ACC112 (cell line): ENCODE results near the gene CCDC188.

ENCODE experiments used
- H2AFZ ChIP-seq: fragments of 200-600 bp; sonication (generic); one replicate; pipeline ENCODE4 v1.6.0; 2017; ENCODE audit warnings: antibody characterized with exemption, low read length; ENCODE audit not compliant: unreplicated experiment
- H3K27ac ChIP-seq: fragments of 200-600 bp; sonication (generic); 2 replicates; pipeline ENCODE4 v1.5.1; 2014; ENCODE audit warnings: low read depth, mild to moderate bottlenecking, antibody characterized with exemption, low read length, moderate library complexity
- H3K27me3 ChIP-seq: fragments of 200-600 bp; sonication (generic); 2 replicates; pipeline ENCODE4 v1.6.1; 2014; ENCODE audit warnings: mild to moderate bottlenecking, antibody characterized with exemption, low read length, moderate library complexity, mixed read lengths; ENCODE audit not compliant: insufficient read depth
- H3K36me3 ChIP-seq: fragments of 200-600 bp; sonication (generic); 2 replicates; pipeline ENCODE4 v1.6.1; 2016; ENCODE audit warnings: mild to moderate bottlenecking, antibody characterized with exemption, low read length, moderate library complexity, mixed read lengths; ENCODE audit not compliant: insufficient read depth
- H3K4me1 ChIP-seq: fragments of 200-600 bp; sonication (generic); one replicate; pipeline ENCODE4 v1.6.1; 2016; ENCODE audit warnings: low read length, mixed read lengths; ENCODE audit not compliant: insufficient read depth, unreplicated experiment, control insufficient read depth
- H3K4me3 ChIP-seq: fragments of 200-600 bp; sonication (generic); 2 replicates; pipeline ENCODE4 v1.5.1; 2014; ENCODE audit warnings: mild to moderate bottlenecking, low read depth, low read length
- H3K79me2 ChIP-seq: fragments of 200-600 bp; sonication (generic); one replicate; pipeline ENCODE4 v1.6.0; 2016; ENCODE audit warnings: low read length; ENCODE audit not compliant: control insufficient read depth, unreplicated experiment, insufficient read depth

CCDC188 gene

DNA sequence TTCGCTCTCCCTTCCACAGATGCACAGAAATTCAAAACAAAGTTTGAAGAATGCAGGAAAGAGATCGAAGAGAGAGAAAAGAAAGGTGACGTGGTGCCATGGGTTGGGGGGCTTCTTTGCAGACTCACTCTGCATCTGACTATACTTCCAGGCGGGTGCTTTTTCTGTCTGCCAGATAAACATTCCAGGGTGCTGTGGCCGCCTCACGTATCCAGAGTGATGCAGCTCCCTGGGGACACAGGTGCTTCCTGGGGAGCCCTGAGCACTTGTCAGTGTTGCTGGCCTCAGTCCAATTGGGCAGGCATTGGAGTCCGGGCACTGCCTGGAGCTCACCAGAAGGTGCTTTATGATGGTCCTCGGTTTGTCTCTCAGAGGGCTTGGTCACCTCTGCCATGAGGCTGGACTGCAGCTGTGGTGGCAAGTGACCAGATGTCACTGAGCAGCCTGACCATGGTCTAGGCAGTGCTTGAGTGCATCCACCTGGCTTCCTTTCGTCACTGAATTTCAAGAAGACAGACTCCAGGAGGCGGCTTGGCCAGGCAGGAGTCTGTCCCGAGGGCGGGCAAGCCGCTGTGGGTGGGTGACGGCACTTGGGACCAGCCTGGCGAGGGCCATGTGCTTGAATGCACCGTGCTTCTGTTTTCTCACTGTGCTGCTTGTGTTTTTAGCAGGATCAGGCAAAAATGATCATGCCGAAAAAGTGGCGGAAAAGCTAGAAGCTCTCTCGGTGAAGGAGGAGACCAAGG, 24.4 kb downstream of the CCDC188 start:
- H3K79me2 ChIP-seq: peaks cover 10% of the 10 kb centered on the region
- no peak overlapping the region for H2AFZ ChIP-seq
- H3K27me3 ChIP-seq: no peaks in the 10 kb centered on the region
- no peaks in the 10 kb centered on the region for H3K36me3 ChIP-seq
- H3K4me3 ChIP-seq: no peak overlapping the region
- H3K4me1 ChIP-seq: no peaks in the 10 kb centered on the region
- no peak overlapping the region for H3K27ac ChIP-seq

DNA sequence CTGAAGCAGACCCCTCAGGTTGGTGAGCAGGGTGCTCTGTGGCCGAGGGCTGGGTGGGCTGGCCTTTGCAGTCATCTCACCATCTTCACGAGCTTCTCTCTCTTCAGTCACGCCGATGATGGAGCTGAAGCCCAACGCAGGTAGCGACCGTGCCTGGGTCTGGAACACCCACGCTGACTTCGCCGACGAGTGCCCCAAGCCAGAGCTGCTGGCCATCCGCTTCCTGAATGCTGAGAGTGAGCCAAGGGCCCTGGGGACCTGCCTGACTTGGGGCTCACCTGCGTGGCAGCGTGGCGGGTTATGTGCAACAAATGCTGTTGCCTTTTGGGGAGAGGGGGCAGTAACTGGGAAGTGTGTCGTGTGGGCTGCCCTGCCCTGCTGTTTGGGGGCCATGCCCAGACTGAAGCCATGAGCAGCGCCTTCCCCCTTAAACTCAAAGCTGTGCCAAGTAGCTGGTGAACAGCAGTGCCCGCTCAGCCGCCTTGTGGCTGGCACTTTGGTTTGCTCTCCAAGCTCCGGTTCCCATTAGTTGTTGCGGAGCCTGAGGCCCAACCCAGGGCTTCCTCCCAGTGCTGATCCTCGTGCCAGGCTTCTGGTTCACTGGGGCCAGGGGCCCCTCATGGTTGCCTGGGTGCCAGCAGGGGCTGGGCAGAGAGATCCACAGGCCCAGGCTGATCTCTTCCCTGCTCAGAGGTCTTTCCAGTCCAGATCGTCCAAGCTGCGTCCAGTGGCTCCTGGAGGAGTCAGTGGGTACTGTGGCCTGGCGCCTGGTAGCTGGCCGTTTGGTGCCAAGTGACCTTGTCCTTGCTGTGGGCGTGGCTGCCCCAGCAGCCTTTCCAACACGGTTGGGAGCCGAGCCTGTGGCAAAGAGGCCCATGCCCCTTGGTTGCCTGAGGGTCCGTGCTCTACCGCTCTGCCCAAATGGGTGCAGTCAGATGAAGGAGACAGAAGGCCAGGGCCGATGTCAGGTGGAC, 25.4 kb downstream of the CCDC188 start:
- no peak overlapping the region for H3K4me3 ChIP-seq
- peaks cover 18% of the 10 kb centered on the region for H3K79me2 ChIP-seq
- no peaks in the 10 kb centered on the region for H3K4me1 ChIP-seq
- H3K27me3 ChIP-seq: no peaks in the 10 kb centered on the region
- H2AFZ ChIP-seq: no peak overlapping the region
- H3K36me3 ChIP-seq: no peaks in the 10 kb centered on the region
- no peak overlapping the region for H3K27ac ChIP-seq

DNA sequence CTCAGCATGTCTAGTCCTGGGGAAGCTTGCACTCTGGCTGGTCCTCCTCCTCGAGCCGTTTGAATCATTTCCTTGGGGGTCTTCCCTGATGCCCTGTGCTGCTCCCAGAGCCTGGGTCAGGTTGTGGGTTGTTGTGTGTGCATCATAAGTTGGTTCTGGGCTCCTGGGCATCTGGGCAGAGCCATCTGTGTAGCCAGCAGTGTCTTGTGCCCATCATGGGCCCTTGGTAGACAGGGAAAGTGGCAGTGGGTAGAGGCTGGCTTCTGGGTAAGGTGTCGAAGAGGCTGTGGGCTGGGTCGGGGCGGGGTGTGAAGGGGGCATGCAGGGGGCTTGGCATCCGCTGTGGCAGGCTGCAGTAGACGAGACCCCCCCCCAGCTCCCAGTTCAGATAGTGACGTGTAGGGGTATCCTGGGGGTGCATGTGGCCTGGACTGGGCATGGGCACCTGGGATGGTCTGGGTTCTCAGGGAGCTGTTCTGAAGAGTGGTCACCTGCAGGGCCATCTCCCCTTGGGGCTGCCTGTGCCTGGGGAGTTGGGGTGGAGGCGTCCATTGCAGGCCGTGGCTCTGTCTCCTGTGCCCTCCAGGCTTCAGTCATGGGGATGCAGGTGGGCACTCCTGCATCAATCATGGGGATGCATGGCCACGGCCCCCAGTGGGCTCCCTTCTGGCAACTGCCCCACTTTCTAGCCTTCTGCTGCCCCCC, 26.6 kb downstream of the CCDC188 start:
- H3K79me2 ChIP-seq: peaks cover 30% of the 10 kb centered on the region
- H3K4me3 ChIP-seq: no peak overlapping the region
- H3K27me3 ChIP-seq: no peaks in the 10 kb centered on the region
- H3K4me1 ChIP-seq: peaks cover 2% of the 10 kb centered on the region
- no peak overlapping the region for H3K27ac ChIP-seq
- no peak overlapping the region for H2AFZ ChIP-seq
- H3K36me3 ChIP-seq: peaks cover 4% of the 10 kb centered on the region; the same call in 1 of the 2 replicates

DNA sequence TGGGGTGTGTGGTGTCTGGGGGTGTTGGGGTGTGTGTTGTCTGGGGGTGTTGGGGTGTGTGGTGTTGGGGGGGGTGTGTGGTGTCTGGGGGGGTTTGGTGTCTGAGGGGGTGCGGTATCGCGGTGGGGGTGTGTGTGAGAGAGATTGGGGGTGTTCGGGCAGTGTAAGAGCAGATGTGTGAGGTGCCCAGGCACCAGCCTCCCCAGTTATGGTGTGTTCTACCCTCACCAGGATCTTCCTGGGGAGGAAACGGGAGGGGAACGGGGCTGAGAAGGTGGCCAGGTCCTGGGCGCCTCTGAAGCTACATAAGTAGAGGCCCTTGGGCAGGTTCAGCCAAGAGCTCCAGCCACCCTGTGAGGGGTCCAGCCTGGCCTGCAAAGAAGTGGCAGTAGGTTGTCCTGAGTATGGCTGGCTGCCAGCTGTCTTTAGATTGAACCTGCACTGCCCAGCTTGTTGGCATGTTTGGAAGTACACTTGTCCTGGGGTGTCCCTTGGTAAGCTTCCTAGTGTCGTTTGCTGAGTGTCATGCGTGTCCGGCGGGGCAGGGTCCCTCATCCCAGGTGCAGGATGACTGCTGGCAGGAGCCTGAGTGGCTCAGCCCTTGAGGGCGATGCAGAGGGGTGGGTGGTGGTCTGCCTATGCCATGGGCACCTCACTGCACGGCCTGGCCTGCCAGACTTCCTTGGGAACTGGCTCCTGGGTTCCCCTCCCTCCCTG, 27.3 kb downstream of the CCDC188 start:
- H3K27ac ChIP-seq: no peak overlapping the region
- no peak overlapping the region for H2AFZ ChIP-seq
- peaks cover 37% of the 10 kb centered on the region for H3K79me2 ChIP-seq
- no peak overlapping the region for H3K4me3 ChIP-seq
- H3K36me3 ChIP-seq: peaks cover 4% of the 10 kb centered on the region; the same call in 1 of the 2 replicates
- no peaks in the 10 kb centered on the region for H3K27me3 ChIP-seq
- peaks cover 9% of the 10 kb centered on the region for H3K4me1 ChIP-seq

DNA sequence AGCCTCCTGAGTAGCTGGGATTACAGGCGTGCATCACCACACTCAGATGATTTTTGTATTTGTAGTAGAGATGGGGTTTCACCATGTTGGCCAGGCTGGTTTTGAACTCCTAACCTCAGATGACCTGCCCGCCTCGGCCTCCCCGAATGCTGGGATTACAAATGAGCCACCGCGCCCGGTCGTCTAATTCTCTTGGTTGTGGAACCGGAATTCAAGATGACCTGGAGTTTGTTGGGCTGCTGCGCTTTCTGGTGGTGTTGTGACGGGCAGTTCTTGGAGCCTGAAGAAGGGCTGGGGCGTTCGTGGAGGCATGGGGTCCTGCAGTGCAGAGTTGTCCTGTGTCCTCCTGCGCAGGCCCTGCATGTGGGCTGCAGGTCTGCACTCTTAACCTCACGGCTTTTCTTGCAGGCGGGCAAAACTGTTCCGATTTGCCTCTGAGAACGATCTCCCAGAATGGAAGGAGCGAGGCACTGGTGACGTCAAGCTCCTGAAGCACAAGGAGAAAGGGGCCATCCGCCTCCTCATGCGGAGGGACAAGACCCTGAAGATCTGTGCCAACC, 28.9 kb downstream of the CCDC188 start:
- peaks cover 4% of the 10 kb centered on the region; the same call in 1 of the 2 replicates for H3K36me3 ChIP-seq
- peaks cover 9% of the 10 kb centered on the region for H3K4me1 ChIP-seq
- H3K27me3 ChIP-seq: no peaks in the 10 kb centered on the region
- H3K27ac ChIP-seq: no peak overlapping the region
- peaks cover 47% of the 10 kb centered on the region for H3K79me2 ChIP-seq
- H3K4me3 ChIP-seq: no peak overlapping the region
- no peak overlapping the region for H2AFZ ChIP-seq

DNA sequence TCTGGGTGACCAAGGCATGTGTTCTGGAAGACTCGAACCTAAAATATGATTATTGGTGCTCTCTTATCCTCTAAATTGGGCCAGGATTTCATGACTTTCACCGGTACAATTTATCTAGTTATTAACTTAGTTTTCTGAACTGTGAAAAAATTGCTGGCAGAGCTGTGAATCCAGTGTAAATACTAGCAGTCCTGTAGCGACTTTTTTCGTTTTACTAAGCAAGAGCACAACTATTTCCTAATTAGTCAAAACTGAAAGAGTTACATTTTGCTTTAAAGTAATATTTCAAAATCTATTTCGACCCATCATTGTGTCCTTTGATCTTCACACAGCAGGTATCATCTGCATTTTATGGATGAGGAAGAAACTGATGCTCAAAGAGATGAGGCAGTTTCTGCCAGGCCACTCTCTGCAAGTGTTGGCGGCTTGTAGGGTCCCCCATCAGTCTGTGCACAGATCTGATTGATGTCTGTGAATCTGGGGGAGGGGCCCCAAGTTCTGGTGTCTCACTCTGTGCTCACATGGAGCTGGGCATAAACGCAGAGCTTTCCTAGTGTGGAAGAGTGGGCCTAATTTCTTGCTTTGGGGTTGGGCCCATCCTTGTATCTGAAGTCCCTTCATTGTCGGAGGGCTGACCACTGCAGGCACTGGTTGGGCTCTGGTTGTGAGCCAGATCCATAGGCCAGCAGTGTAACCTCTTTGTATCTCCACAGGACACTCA, 32.4 kb downstream of the CCDC188 start:
- H3K79me2 ChIP-seq: peaks cover 63% of the 10 kb centered on the region
- peaks cover 15% of the 10 kb centered on the region for H3K4me1 ChIP-seq
- H3K27me3 ChIP-seq: no peaks in the 10 kb centered on the region
- no peak overlapping the region for H2AFZ ChIP-seq
- peak overlapping the region; percentile 98 for H3K4me3 ChIP-seq
- peaks cover 4% of the 10 kb centered on the region; the same call in 1 of the 2 replicates for H3K36me3 ChIP-seq
- H3K27ac ChIP-seq: peak overlapping the region; percentile 36

DNA sequence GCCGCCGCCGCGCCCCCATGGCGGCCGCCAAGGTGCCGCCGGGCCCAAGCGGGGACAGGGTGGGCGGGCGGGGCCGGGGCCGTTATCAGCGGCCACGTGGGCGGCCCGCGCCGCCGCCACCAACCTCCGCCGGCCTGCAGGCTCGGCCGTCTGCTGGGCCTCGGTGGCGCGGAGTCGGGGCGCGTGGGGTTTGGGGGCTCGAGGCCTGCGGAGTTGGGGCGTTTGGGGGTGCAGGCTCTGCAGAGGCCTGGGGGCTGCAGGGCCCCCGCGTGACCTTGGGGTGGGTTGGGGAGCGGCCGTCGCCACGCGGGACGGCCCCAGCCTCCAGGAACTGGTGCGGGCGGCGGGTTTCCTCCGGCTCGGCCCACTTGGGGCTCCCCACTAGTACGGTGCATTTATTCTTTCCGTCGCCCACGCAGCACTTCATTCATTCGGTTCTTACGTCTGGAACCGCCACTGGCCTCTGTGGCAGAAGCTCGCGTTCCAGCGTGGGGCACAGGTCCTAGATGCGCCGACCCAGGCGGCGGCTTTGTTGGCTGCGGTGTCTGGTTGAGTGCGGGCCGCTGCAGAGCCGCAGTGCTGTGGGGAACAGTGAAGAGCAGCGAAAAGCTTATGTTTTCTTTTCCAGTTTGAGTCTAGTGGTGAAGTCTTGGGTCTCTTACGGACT, 33.1 kb downstream of the CCDC188 start:
- H2AFZ ChIP-seq: no peak overlapping the region
- peaks cover 15% of the 10 kb centered on the region for H3K4me1 ChIP-seq
- peaks cover 4% of the 10 kb centered on the region; the same call in 1 of the 2 replicates for H3K36me3 ChIP-seq
- peak overlapping the region; percentile 98 for H3K4me3 ChIP-seq
- no peaks in the 10 kb centered on the region for H3K27me3 ChIP-seq
- peak overlapping the region; percentile 36; the same call in 1 of the 2 replicates for H3K27ac ChIP-seq
- H3K79me2 ChIP-seq: peaks cover 63% of the 10 kb centered on the region

DNA sequence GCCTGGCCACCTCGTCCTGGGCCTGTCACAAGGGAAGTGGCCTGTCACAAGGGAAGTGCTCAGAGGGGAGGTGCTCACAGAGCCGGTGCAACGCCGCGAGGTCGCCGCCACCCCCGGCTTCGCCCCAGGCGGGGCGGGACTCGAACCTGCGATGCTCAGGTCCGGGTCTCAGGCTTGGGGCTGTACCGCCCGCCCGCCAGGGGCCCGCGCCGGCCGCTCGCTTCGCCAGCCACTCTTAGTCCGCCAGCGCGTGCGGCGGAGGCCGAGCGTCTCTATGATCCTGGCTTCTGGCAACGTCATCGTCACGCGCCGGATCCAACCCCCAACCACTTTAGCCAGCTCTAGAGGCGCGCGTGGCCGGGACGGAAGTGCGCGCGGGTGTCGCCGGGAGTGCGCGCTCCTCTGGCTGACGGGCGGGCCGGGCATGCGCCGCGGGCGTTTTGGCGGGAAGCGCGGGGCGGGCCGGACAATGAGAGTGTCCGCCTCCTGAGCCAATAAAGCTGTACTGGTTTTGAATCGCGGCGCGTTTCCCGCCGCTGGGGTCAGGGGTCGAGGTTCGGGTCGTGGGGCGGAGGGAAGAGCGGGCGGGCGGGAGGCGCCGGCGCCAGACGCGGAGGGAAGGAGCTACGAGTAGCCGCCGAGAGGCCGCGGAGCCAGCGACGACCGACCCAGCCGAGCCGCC, 33.8 kb downstream of the CCDC188 start, which contains the start of gene TRMT2A:
TRMT2A (minus strand) TSS at position 276 of the 682 bp plus-strand sequence. CDS start 320 bp downstream, outside the sequence.
- Histone ChIP-seq H3K4me1 (peaks cover 15% of the 10 kb centered on the region), H2AFZ (peak within 1 kb of the TSS; percentile 51), H3K4me3 (peak within 1 kb of the TSS; percentile 98), H3K36me3 (peaks cover 4% of the 10 kb centered on the region; the same call in 1 of the 2 replicates), H3K27ac (peak within 1 kb of the TSS; percentile 61), H3K27me3 (no peaks in the 10 kb centered on the region), H3K79me2 (peaks cover 60% of the 10 kb centered on the region)
